Keratinocyte (primary cell): ENCODE measurements around the gene MAP4. TPM values are rescaled to one million over a fixed set of nuclear protein-coding genes. Genes with fewer than 3 reads are reported as not detected.

ENCODE experiments used
- DNase-seq: peaks from one replicate; pipeline ENCODE4 v3.0.0-alpha.2; 2011; ENCODE audit warnings: low read depth, missing footprints, low spot score
- FAIRE-seq: peaks from 2 replicates; lab custom pipeline; 2011; peaks lifted over from hg19 to GRCh38; lab: Jason Lieb, UNC
- H2AFZ ChIP-seq: 2 replicates; pipeline ENCODE4 v1.6.0; 2012; ENCODE audit warnings: low read length, control low read depth, inconsistent platforms; ENCODE audit not compliant: control insufficient read depth
- H3K27ac ChIP-seq: 2 replicates; pipeline ENCODE4 v1.5.1; 2011; ENCODE audit warnings: low read length; ENCODE audit not compliant: control insufficient read depth, insufficient read depth
- H3K27me3 ChIP-seq: 3 replicates; pipeline ENCODE4 v1.6.0; 2011; ENCODE audit warnings: low read length; ENCODE audit not compliant: control insufficient read depth, insufficient read depth; ENCODE audit errors: extremely low read depth
- H3K36me3 ChIP-seq, 2 experiments: 2 replicates in 1 of 2; 3 replicates in 1 of 2; pipeline ENCODE4 v1.5.1; 2011; ENCODE audit warnings: low read length in 2 of 2, mild to moderate bottlenecking in 1 of 2; ENCODE audit not compliant: control insufficient read depth in 2 of 2, insufficient read depth in 2 of 2; ENCODE audit errors: extremely low read depth in 1 of 2
- H3K4me1 ChIP-seq: 3 replicates; pipeline ENCODE4 v1.5.1; 2011; ENCODE audit warnings: low read length; ENCODE audit not compliant: control insufficient read depth, insufficient read depth; ENCODE audit errors: extremely low read depth
- H3K4me2 ChIP-seq: 3 replicates; pipeline ENCODE4 v1.6.0; 2011; ENCODE audit warnings: low read depth, low read length; ENCODE audit not compliant: control insufficient read depth, insufficient read depth; ENCODE audit errors: extremely low read depth
- H3K4me3 ChIP-seq, 3 experiments: fragments of 200-600 bp in 1 of 3; sonication (generic) in 1 of 3; 2 replicates in 2 of 3; 3 replicates in 1 of 3; pipeline ENCODE4 v1.5.1; 2011 to 2016; ENCODE audit warnings: low read length in 3 of 3, mild to moderate bottlenecking in 3 of 3, control low read depth in 2 of 3, inconsistent platforms in 1 of 3, low read depth in 1 of 3, mixed read lengths in 1 of 3, mixed run types in 1 of 3, moderate library complexity in 1 of 3; ENCODE audit not compliant: control insufficient read depth in 2 of 3, insufficient read depth in 2 of 3; ENCODE audit errors: extremely low read depth in 1 of 3
- H3K79me2 ChIP-seq: 2 replicates; pipeline ENCODE4 v1.6.0; 2012; ENCODE audit warnings: low read length; ENCODE audit not compliant: control insufficient read depth, insufficient read depth
- H3K9ac ChIP-seq: 3 replicates; pipeline ENCODE4 v1.6.0; 2011; ENCODE audit warnings: low read length; ENCODE audit not compliant: control insufficient read depth, insufficient read depth; ENCODE audit errors: extremely low read depth
- H3K9me1 ChIP-seq: 3 replicates; pipeline ENCODE4 v1.6.0; 2011; ENCODE audit warnings: low read length; ENCODE audit not compliant: control insufficient read depth, insufficient read depth; ENCODE audit errors: extremely low read depth
- H3K9me3 ChIP-seq: 2 replicates; pipeline ENCODE4 v1.5.1; 2012; ENCODE audit warnings: low read depth, low read length; ENCODE audit not compliant: control insufficient read depth
- H4K20me1 ChIP-seq: 3 replicates; pipeline ENCODE4 v1.6.0; 2011; ENCODE audit warnings: low read length; ENCODE audit not compliant: control insufficient read depth, insufficient read depth; ENCODE audit errors: extremely low read depth
- EZH2 ChIP-seq: IDR thresholded peaks from one replicate; pipeline ENCODE4 v1.6.1; 2012; ENCODE audit warnings: inconsistent platforms, mild to moderate bottlenecking, low read length, moderate library complexity
- dilution Hi-C: fragments of 300-500 bp; cut with MboI; formaldehyde crosslinking; loops from one replicate; pipeline ENCODE4 v1.7.0; 2020; ENCODE audit warnings: low sequenced_read_pairs; ENCODE audit not compliant: extremely low pct_ligation_motif_present
- polyA plus RNA-seq, 5 experiments: library from polyadenylated mRNA; depleted of rRNA in 3 of 5; stranded (reverse) in 3 of 5; stranded (forward) in 1 of 5; unstranded in 1 of 5; fragments of >200 nt; gene quantifications; 1 replicate in 1 of 5; 2 replicates in 3 of 5; 3 replicates in 1 of 5; pipeline versions ENCODE4 v1.2.1 to v1.2.3, GENCODE V29; 2011 to 2012; ENCODE audit warnings: missing spikeins in 2 of 5, low read depth in 1 of 5, low replicate concordance in 1 of 5
- TF ChIP-seq, protein P1 (sequence below), 3 experiments: IDR thresholded peaks in 1 of 3; conservative IDR thresholded peaks in 1 of 3; optimal IDR thresholded peaks in 1 of 3; 2 replicates in 2 of 3; 3 replicates in 1 of 3; pipeline versions ENCODE3 to v1.5.1; 2011; ENCODE audit warnings: low read length in 3 of 3, mild to moderate bottlenecking in 3 of 3, moderate library complexity in 2 of 3, control low read depth in 1 of 3, inconsistent platforms in 1 of 3; ENCODE audit not compliant: insufficient read depth in 2 of 3; ENCODE audit errors: extremely low read depth in 1 of 3

The MAP4 gene
- polyA plus RNA-seq, 1 donor (not counting 4 experiments of a cell fraction or from before 2014, with no cell fraction given): 110 TPM

- no peaks in the 10 kb centered on the region for H3K27me3 ChIP-seq
- FAIRE-seq: no peak
- H3K9ac ChIP-seq: no peak overlapping the region
- H3K4me1 ChIP-seq: no peaks in the 10 kb centered on the region
- H3K27ac ChIP-seq: no peak overlapping the region
- no peak overlapping the region for H3K4me3 ChIP-seq
- H3K9me3 ChIP-seq: no peaks in the 10 kb centered on the region
- H3K79me2 ChIP-seq: no peaks in the 10 kb centered on the region
- H3K9me1 ChIP-seq: peaks cover 4% of the 10 kb centered on the region
- no peaks in the 10 kb centered on the region for H4K20me1 ChIP-seq
- DNase-seq: no peak
- peaks cover 54 to 62% of the 10 kb centered on the region in 2 experiments for H3K36me3 ChIP-seq
- no peak for TF ChIP-seq EZH2
- TF ChIP-seq, protein P1, sequence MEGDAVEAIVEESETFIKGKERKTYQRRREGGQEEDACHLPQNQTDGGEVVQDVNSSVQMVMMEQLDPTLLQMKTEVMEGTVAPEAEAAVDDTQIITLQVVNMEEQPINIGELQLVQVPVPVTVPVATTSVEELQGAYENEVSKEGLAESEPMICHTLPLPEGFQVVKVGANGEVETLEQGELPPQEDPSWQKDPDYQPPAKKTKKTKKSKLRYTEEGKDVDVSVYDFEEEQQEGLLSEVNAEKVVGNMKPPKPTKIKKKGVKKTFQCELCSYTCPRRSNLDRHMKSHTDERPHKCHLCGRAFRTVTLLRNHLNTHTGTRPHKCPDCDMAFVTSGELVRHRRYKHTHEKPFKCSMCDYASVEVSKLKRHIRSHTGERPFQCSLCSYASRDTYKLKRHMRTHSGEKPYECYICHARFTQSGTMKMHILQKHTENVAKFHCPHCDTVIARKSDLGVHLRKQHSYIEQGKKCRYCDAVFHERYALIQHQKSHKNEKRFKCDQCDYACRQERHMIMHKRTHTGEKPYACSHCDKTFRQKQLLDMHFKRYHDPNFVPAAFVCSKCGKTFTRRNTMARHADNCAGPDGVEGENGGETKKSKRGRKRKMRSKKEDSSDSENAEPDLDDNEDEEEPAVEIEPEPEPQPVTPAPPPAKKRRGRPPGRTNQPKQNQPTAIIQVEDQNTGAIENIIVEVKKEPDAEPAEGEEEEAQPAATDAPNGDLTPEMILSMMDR (optimal IDR thresholded peaks at IDR 0.05 in 1 of 3, IDR thresholded peaks at IDR 0.05 in 1 of 3, conservative IDR thresholded peaks at IDR 0.05 in 1 of 3; ENCODE audit: extremely low read depth in 1 of 3, insufficient read depth in 2 of 3, low read length in 3 of 3): no peak
- H3K4me2 ChIP-seq: no peak overlapping the region
- H2AFZ ChIP-seq: no peak overlapping the region
- dilution Hi-C loops: no loop called here
These were observed 148.7 kb downstream of the MAP4 start for GRCh38 chr3:47867451-47868044.

DNA sequence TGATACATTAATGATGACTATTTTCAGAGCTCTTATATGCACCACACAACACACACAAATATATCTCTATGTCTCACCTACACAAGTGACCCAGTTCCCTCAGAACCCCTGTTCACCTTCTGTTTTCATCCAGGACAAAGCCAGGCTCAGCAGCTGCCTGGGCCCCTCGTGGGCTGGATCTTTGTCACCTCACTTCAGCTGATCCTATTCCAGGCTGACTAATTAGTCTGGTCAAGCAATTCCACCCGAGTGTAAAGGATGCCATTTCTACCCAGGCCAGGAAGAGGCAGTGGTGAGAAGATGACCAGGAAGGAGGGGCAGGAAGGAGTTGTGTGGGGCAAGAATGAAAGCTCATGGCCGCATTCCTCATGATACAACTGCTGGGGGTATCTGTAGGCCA lies 151.0 kb downstream of the MAP4 start:
- H3K27me3 ChIP-seq: no peaks in the 10 kb centered on the region

More for the DNA sequence above, 151.0 kb downstream of the MAP4 start:
- no peaks in the 10 kb centered on the region for H3K9me3 ChIP-seq
- no peak for TF ChIP-seq EZH2
- TF ChIP-seq, protein P1 (optimal IDR thresholded peaks at IDR 0.05 in 1 of 3, IDR thresholded peaks at IDR 0.05 in 1 of 3, conservative IDR thresholded peaks at IDR 0.05 in 1 of 3; ENCODE audit: extremely low read depth in 1 of 3, insufficient read depth in 2 of 3, low read length in 3 of 3): no peak
- H3K4me1 ChIP-seq: no peaks in the 10 kb centered on the region
- FAIRE-seq: no peak
- H3K36me3 ChIP-seq: peaks cover 44 to 52% of the 10 kb centered on the region in 2 experiments
- no peak for DNase-seq
- H3K9ac ChIP-seq: no peak overlapping the region
- H3K9me1 ChIP-seq: no peaks in the 10 kb centered on the region
- no peak overlapping the region for H3K27ac ChIP-seq
- H3K4me3 ChIP-seq: no peak overlapping the region
- no peak overlapping the region for H2AFZ ChIP-seq
- H3K4me2 ChIP-seq: no peak overlapping the region
- no peaks in the 10 kb centered on the region for H4K20me1 ChIP-seq
- H3K79me2 ChIP-seq: no peaks in the 10 kb centered on the region
- dilution Hi-C loops: no loop called here
